Astrocyte of the cerebellum (primary cell): Measurements from ENCODE around the gene EBF4.

ENCODE experiments used
- DNase-seq: peaks from one replicate; pipeline ENCODE4 v3.0.0-alpha.2; 2011; ENCODE audit warnings: low read depth
- H3K4me3 ChIP-seq: 2 replicates; pipeline ENCODE4 v1.5.1; 2011; ENCODE audit warnings: mild to moderate bottlenecking, low read depth, low read length, moderate library complexity
- CTCF ChIP-seq: IDR thresholded peaks from 2 replicates; pipeline ENCODE4 v1.5.1; 2012; ENCODE audit warnings: low read length, low read depth, moderate library complexity, mild to moderate bottlenecking; ENCODE audit errors: missing control alignments
- in situ Hi-C: cut with HindIII; loops from 2 replicates; pipeline ENCODE4 v1.10.0; 2017; ENCODE audit warnings: low sequenced_read_pairs

EBF4 gene

GRCh38 chr20:2741881-2742280 is 49.3 kb downstream of the EBF4 start:
- no peak for TF ChIP-seq CTCF
- in situ Hi-C loops: no loop called here
- H3K4me3 ChIP-seq: no peak overlapping the region
- DNase-seq: no peak

GRCh38 chr20:2742431-2742830 is 49.9 kb downstream of the EBF4 start:
- in situ Hi-C loops: no loop called here
- H3K4me3 ChIP-seq: no peak overlapping the region
- no peak for DNase-seq
- TF ChIP-seq CTCF: no peak

- no peak overlapping the region for H3K4me3 ChIP-seq
- peak; percentile 94 for TF ChIP-seq CTCF
- DNase-seq: peak; percentile 18
- in situ Hi-C loops: no loop called here
Observed at GRCh38 chr20:2742934-2743559, 50.5 kb downstream of the EBF4 start.

- no peak for DNase-seq
- no peak overlapping the region for H3K4me3 ChIP-seq
Observed at GRCh38 chr20:2745060-2745910, 52.7 kb downstream of the EBF4 start.

GRCh38 chr20:2745936-2746635 is 53.5 kb downstream of the EBF4 start:
- in situ Hi-C loops: no loop called here
- DNase-seq: no peak
- H3K4me3 ChIP-seq: no peak overlapping the region
- TF ChIP-seq CTCF: no peak

More at GRCh38 chr20:2745060-2745910, 52.7 kb downstream of the EBF4 start:
- TF ChIP-seq CTCF: no peak
- in situ Hi-C loops: no loop called here

- TF ChIP-seq CTCF: no peak
- in situ Hi-C loops: no loop called here
- DNase-seq: no peak
- H3K4me3 ChIP-seq: no peak overlapping the region
Observed at GRCh38 chr20:2746636-2747265, 54.2 kb downstream of the EBF4 start.
